NCI-H2196 (cell line): Measurements from ENCODE around the gene RTL1.

Source experiments
- DNase-seq: peaks from one replicate; lab custom pipeline; 2025; ENCODE audit not compliant: unreplicated experiment; lab: John Stamatoyannopoulos, UW

Gene RTL1

GRCh38 chr14:100854435-100854834, 49.1 kb downstream of the RTL1 start:
- DNase-seq, result no peak

GRCh38 chr14:100851946-100852620, 51.4 kb downstream of the RTL1 start:
- DNase-seq, result no peak

- no peak for DNase-seq
These were observed 52.0 kb downstream of the RTL1 start for GRCh38 chr14:100851586-100851916.

- no peak for DNase-seq
These were observed 52.5 kb downstream of the RTL1 start for GRCh38 chr14:100850841-100851585.

GRCh38 chr14:100849115-100849781, 54.3 kb downstream of the RTL1 start:
- no peak for DNase-seq

GRCh38 chr14:100846309-100846859, 57.1 kb downstream of the RTL1 start:
- no peak for DNase-seq

GRCh38 chr14:100845341-100845740, 58.2 kb downstream of the RTL1 start:
- DNase-seq, result no peak

- no peak for DNase-seq
These were observed 58.7 kb downstream of the RTL1 start for GRCh38 chr14:100844846-100845245.

GRCh38 chr14:100844421-100844820, 59.1 kb downstream of the RTL1 start:
- no peak for DNase-seq

- no peak for DNase-seq
These were observed 59.5 kb downstream of the RTL1 start for GRCh38 chr14:100844082-100844408.

GRCh38 chr14:100842799-100843198, 60.7 kb downstream of the RTL1 start:
- no peak for DNase-seq

- DNase-seq, result no peak
These were observed 61.6 kb downstream of the RTL1 start for GRCh38 chr14:100841761-100842403.

GRCh38 chr14:100841066-100841760, 62.3 kb downstream of the RTL1 start:
- no peak for DNase-seq

- no peak for DNase-seq
These were observed 63.0 kb downstream of the RTL1 start for GRCh38 chr14:100840286-100841065.

- DNase-seq, result no peak
These were observed 63.8 kb downstream of the RTL1 start for GRCh38 chr14:100839681-100840111.

- no peak for DNase-seq
These were observed 64.3 kb downstream of the RTL1 start for GRCh38 chr14:100839315-100839585.

- DNase-seq, result no peak
These were observed 64.8 kb downstream of the RTL1 start for GRCh38 chr14:100838493-100839314.

- no peak for DNase-seq
These were observed 65.6 kb downstream of the RTL1 start for GRCh38 chr14:100837805-100838350.
